ENCODE data around the gene DPYD. TPM values are rescaled to one million over a fixed set of nuclear protein-coding genes. Genes with fewer than 3 reads are reported as not detected.

Gene DPYD
- polyA plus RNA-seq, 1 of the 3 experiments (the other 2 are of a cell fraction) = 23.0 TPM

- H3K9me2 ChIP-seq = no peaks in the 10 kb centered on the region
- no peak overlapping the region for H3K4me2 ChIP-seq
- ChIA-PET POLR2A (no interaction called here), CTCF (no interaction called here)
- DNase-seq = no peak
- no peaks in the 10 kb centered on the region for H4K20me1 ChIP-seq (ENCODE audit: insufficient read depth)
- H3K9ac ChIP-seq = no peak overlapping the region
- H2AFZ ChIP-seq (ENCODE audit: low read depth) = no peak overlapping the region
- H3K79me2 ChIP-seq (ENCODE audit: insufficient read depth) = peaks cover 92% of the 10 kb centered on the region
- H3K27me3 ChIP-seq (ENCODE audit: insufficient read depth) = no peaks in the 10 kb centered on the region
- no peak for TF ChIP-seq MAX (IDR thresholded peaks at IDR 0.05; ENCODE audit: low read depth)
- no peak for TF ChIP-seq TAF1 (IDR thresholded peaks at IDR 0.05; ENCODE audit: borderline replicate concordance, low read depth, low read length)
- TF ChIP-seq GABPA (IDR thresholded peaks at IDR 0.05; ENCODE audit: low read depth) = no peak
- no peak for TF ChIP-seq EZH2phosphoT487 (IDR thresholded peaks at IDR 0.05; ENCODE audit: borderline replicate concordance, low read depth)
- no peak for TF ChIP-seq CTCF (IDR thresholded peaks at IDR 0.05)
- no peak for TF ChIP-seq NFIC (IDR thresholded peaks at IDR 0.05; ENCODE audit: borderline replicate concordance)
- H3K36me3 ChIP-seq (replicated peaks in 1 of 2; ENCODE audit: control insufficient read depth in 1 of 2, insufficient read depth in 2 of 2, low read length in 1 of 2) = peaks cover 0 to 60% of the 10 kb centered on the region in 2 experiments
- H3K4me1 ChIP-seq (ENCODE audit: control insufficient read depth in 1 of 2, insufficient read depth in 2 of 2, low read depth in 1 of 2, low read length in 1 of 2) = no peaks in the 10 kb centered on the region
- peaks cover 29% of the 10 kb centered on the region for H3F3A ChIP-seq (replicated peaks; ENCODE audit: insufficient read depth)
- no peak overlapping the region for H3K4me3 ChIP-seq (ENCODE audit: low read depth in 2 of 2, low read length in 1 of 2)
- H3K27ac ChIP-seq (ENCODE audit: low read depth in 2 of 2, low read length in 1 of 2) = no peak overlapping the region
- 91% methylated on average over 4 of the region's 4 CpGs for WGBS (ENCODE audit: low lambda C conversion rate)
- peaks cover 9% of the 10 kb centered on the region; the same call in 1 of the 2 replicates for H3K9me3 ChIP-seq
These were observed 53.7 kb downstream of the DPYD start for GRCh38 chr1:97867127-97867526.

DNA sequence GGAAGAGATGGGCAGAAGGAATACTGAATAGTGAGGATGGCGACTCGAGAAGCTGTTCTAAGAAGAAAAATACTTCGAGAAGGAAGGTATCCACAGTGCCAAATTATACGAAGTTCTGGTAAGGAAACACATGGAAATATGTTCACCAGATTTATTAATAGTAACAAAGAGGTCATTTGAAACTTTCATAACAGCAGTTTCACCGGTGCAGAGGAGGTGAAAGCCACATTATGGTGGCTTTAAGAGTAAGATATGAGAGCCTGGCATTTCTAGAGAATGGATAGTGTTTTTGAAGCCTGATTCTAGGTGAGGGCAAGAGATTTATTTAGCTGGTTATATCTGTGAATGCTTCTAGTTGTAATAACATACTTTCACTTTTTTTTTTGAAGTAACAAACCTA lies 56.2 kb downstream of the DPYD start:
- no peak overlapping the region for H3K9ac ChIP-seq
- H3K4me2 ChIP-seq = no peak overlapping the region
- DNase-seq = no peak
- H3F3A ChIP-seq (replicated peaks; ENCODE audit: insufficient read depth) = peaks cover 18% of the 10 kb centered on the region
- H3K4me3 ChIP-seq (ENCODE audit: low read depth in 2 of 2, low read length in 1 of 2) = no peak overlapping the region
- ChIA-PET POLR2A (no interaction called here), CTCF (no interaction called here)
- peaks cover 0 to 54% of the 10 kb centered on the region in 2 experiments for H3K36me3 ChIP-seq (replicated peaks in 1 of 2; ENCODE audit: control insufficient read depth in 1 of 2, insufficient read depth in 2 of 2, low read length in 1 of 2)
- no peak overlapping the region for H2AFZ ChIP-seq (ENCODE audit: low read depth)
- peaks cover 9% of the 10 kb centered on the region; the same call in 1 of the 2 replicates for H3K9me3 ChIP-seq
- no peaks in the 10 kb centered on the region for H3K27me3 ChIP-seq (ENCODE audit: insufficient read depth)
- H4K20me1 ChIP-seq (ENCODE audit: insufficient read depth) = no peaks in the 10 kb centered on the region
- peaks cover 100% of the 10 kb centered on the region for H3K79me2 ChIP-seq (ENCODE audit: insufficient read depth)
- H3K27ac ChIP-seq (ENCODE audit: low read depth in 2 of 2, low read length in 1 of 2) = no peak overlapping the region
- no peaks in the 10 kb centered on the region for H3K9me2 ChIP-seq
- H3K4me1 ChIP-seq (ENCODE audit: control insufficient read depth in 1 of 2, insufficient read depth in 2 of 2, low read depth in 1 of 2, low read length in 1 of 2) = no peaks in the 10 kb centered on the region; a peak in 2 of 4 replicates
- WGBS (ENCODE audit: low lambda C conversion rate) = 92% methylated on average over 5 of the region's 5 CpGs
- no peak for TF ChIP-seq CHD2 (IDR thresholded peaks at IDR 0.05; ENCODE audit: low read length, partially characterized antibody)
- TF ChIP-seq, protein P1, sequence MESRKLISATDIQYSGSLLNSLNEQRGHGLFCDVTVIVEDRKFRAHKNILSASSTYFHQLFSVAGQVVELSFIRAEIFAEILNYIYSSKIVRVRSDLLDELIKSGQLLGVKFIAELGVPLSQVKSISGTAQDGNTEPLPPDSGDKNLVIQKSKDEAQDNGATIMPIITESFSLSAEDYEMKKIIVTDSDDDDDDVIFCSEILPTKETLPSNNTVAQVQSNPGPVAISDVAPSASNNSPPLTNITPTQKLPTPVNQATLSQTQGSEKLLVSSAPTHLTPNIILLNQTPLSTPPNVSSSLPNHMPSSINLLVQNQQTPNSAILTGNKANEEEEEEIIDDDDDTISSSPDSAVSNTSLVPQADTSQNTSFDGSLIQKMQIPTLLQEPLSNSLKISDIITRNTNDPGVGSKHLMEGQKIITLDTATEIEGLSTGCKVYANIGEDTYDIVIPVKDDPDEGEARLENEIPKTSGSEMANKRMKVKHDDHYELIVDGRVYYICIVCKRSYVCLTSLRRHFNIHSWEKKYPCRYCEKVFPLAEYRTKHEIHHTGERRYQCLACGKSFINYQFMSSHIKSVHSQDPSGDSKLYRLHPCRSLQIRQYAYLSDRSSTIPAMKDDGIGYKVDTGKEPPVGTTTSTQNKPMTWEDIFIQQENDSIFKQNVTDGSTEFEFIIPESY (IDR thresholded peaks at IDR 0.05; ENCODE audit: borderline replicate concordance, low read depth) = no peak
- TF ChIP-seq YY1 (IDR thresholded peaks at IDR 0.05; ENCODE audit: low read depth) = no peak
- TF ChIP-seq, protein P2, sequence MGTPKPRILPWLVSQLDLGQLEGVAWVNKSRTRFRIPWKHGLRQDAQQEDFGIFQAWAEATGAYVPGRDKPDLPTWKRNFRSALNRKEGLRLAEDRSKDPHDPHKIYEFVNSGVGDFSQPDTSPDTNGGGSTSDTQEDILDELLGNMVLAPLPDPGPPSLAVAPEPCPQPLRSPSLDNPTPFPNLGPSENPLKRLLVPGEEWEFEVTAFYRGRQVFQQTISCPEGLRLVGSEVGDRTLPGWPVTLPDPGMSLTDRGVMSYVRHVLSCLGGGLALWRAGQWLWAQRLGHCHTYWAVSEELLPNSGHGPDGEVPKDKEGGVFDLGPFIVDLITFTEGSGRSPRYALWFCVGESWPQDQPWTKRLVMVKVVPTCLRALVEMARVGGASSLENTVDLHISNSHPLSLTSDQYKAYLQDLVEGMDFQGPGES (IDR thresholded peaks at IDR 0.05; ENCODE audit: low read depth, low read length) = no peak
- no peak for TF ChIP-seq FOXM1 (IDR thresholded peaks at IDR 0.05; ENCODE audit: low read depth)
- TF ChIP-seq, protein P3, sequence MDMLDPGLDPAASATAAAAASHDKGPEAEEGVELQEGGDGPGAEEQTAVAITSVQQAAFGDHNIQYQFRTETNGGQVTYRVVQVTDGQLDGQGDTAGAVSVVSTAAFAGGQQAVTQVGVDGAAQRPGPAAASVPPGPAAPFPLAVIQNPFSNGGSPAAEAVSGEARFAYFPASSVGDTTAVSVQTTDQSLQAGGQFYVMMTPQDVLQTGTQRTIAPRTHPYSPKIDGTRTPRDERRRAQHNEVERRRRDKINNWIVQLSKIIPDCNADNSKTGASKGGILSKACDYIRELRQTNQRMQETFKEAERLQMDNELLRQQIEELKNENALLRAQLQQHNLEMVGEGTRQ (IDR thresholded peaks at IDR 0.05; ENCODE audit: borderline replicate concordance, low read depth, low read length) = no peak
- no peak for TF ChIP-seq MEF2A (IDR thresholded peaks at IDR 0.05; ENCODE audit: borderline replicate concordance, low read depth)
- TF ChIP-seq RAD21 (IDR thresholded peaks at IDR 0.05; ENCODE audit: low read length) = no peak
- TF ChIP-seq ELF1 (IDR thresholded peaks at IDR 0.05) = no peak
- TF ChIP-seq RFX5 (IDR thresholded peaks at IDR 0.05; ENCODE audit: low read length) = no peak
- TF ChIP-seq SMC3 (IDR thresholded peaks at IDR 0.05; ENCODE audit: low read depth, low read length) = no peak
- no peak for TF ChIP-seq TEAD4 (IDR thresholded peaks at IDR 0.05; ENCODE audit: borderline replicate concordance, insufficient read depth)
- no peak for TF ChIP-seq MXI1 (IDR thresholded peaks at IDR 0.05; ENCODE audit: low read depth, low read length)
- TF ChIP-seq, protein P4, sequence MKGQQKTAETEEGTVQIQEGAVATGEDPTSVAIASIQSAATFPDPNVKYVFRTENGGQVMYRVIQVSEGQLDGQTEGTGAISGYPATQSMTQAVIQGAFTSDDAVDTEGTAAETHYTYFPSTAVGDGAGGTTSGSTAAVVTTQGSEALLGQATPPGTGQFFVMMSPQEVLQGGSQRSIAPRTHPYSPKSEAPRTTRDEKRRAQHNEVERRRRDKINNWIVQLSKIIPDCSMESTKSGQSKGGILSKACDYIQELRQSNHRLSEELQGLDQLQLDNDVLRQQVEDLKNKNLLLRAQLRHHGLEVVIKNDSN (IDR thresholded peaks at IDR 0.05; ENCODE audit: borderline replicate concordance, low read depth) = no peak
- TF ChIP-seq, protein P5, sequence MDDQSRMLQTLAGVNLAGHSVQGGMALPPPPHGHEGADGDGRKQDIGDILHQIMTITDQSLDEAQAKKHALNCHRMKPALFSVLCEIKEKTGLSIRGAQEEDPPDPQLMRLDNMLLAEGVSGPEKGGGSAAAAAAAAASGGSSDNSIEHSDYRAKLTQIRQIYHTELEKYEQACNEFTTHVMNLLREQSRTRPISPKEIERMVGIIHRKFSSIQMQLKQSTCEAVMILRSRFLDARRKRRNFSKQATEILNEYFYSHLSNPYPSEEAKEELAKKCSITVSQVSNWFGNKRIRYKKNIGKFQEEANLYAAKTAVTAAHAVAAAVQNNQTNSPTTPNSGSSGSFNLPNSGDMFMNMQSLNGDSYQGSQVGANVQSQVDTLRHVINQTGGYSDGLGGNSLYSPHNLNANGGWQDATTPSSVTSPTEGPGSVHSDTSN (IDR thresholded peaks at IDR 0.05) = no peak
- no peak for TF ChIP-seq NFIC (IDR thresholded peaks at IDR 0.05; ENCODE audit: borderline replicate concordance)
- TF ChIP-seq EZH2phosphoT487 (IDR thresholded peaks at IDR 0.05; ENCODE audit: borderline replicate concordance, low read depth) = no peak
